Measurements from ENCODE around the gene KLHL1.

KLHL1 gene

GRCh38 chr13:70125693-70126092 is 17.4 kb upstream of the KLHL1 start:
- H3K9ac ChIP-seq (ENCODE audit: low read depth, low read length, poor library complexity, severe bottlenecking), result no peak overlapping the region
- no peaks in the 10 kb centered on the region for H4K20me1 ChIP-seq (ENCODE audit: insufficient read depth, low read length, poor library complexity, severe bottlenecking)
- no peaks in the 10 kb centered on the region for H3K4me1 ChIP-seq (ENCODE audit: insufficient read depth, low read length, poor library complexity, severe bottlenecking)
- H3K9me2 ChIP-seq (replicated peaks; ENCODE audit: low read depth, low read length), result no peaks in the 10 kb centered on the region
- no peak overlapping the region for H3K4me2 ChIP-seq (ENCODE audit: low read depth, low read length, poor library complexity, severe bottlenecking)
- no peaks in the 10 kb centered on the region for H3K27me3 ChIP-seq (ENCODE audit: insufficient read depth, low read length, poor library complexity, severe bottlenecking)
- no peak overlapping the region for H3K4me3 ChIP-seq (ENCODE audit: low read length, poor library complexity, severe bottlenecking)
- H3K79me2 ChIP-seq (ENCODE audit: insufficient read depth, low read length), result no peaks in the 10 kb centered on the region
- no peaks in the 10 kb centered on the region for H3K36me3 ChIP-seq (ENCODE audit: insufficient read depth, low read length)
- TF ChIP-seq EZH2phosphoT487 (IDR thresholded peaks at IDR 0.05; ENCODE audit: borderline replicate concordance) (no peak), CTCF (conservative IDR thresholded peaks at IDR 0.05; ENCODE audit: low read length) (no peak)
- no peaks in the 10 kb centered on the region for H3F3A ChIP-seq (ENCODE audit: low read depth)
- H2AFZ ChIP-seq (ENCODE audit: low read length), result no peak overlapping the region
- H3K9me3 ChIP-seq (ENCODE audit: insufficient read depth, low read depth, low read length), result no peaks in the 10 kb centered on the region

GRCh38 chr13:70117338-70117905 is 9.2 kb upstream of the KLHL1 start:
- no peaks in the 10 kb centered on the region for H3K36me3 ChIP-seq (ENCODE audit: insufficient read depth, low read length)

GRCh38 chr13:70107498-70108281 is 562 bp downstream of the KLHL1 start, which contains the start of gene ATXN8OS:
ATXN8OS (plus strand) TSS chr13:70107826.
- TF ChIP-seq CTCF (conservative IDR thresholded peaks at IDR 0.05; ENCODE audit: low read length), result no peak
- no peak for TF ChIP-seq EZH2phosphoT487 (IDR thresholded peaks at IDR 0.05; ENCODE audit: borderline replicate concordance)

More at GRCh38 chr13:70117338-70117905, 9.2 kb upstream of the KLHL1 start:
- no peaks in the 10 kb centered on the region for H3F3A ChIP-seq (ENCODE audit: low read depth)
- TF ChIP-seq CTCF (conservative IDR thresholded peaks at IDR 0.05; ENCODE audit: low read length), result no peak
- TF ChIP-seq EZH2phosphoT487 (IDR thresholded peaks at IDR 0.05; ENCODE audit: borderline replicate concordance), result no peak
- no peaks in the 10 kb centered on the region for H3K27me3 ChIP-seq (ENCODE audit: insufficient read depth, low read length, poor library complexity, severe bottlenecking)
- no peaks in the 10 kb centered on the region for H4K20me1 ChIP-seq (ENCODE audit: insufficient read depth, low read length, poor library complexity, severe bottlenecking)
- H3K79me2 ChIP-seq (ENCODE audit: insufficient read depth, low read length), result no peaks in the 10 kb centered on the region
- H3K4me2 ChIP-seq (ENCODE audit: low read depth, low read length, poor library complexity, severe bottlenecking), result no peak overlapping the region
- no peaks in the 10 kb centered on the region for H3K9me3 ChIP-seq (ENCODE audit: insufficient read depth, low read depth, low read length)
- H2AFZ ChIP-seq (ENCODE audit: low read length), result no peak overlapping the region
- H3K4me3 ChIP-seq (ENCODE audit: low read length, poor library complexity, severe bottlenecking), result no peak overlapping the region
- H3K9ac ChIP-seq (ENCODE audit: low read depth, low read length, poor library complexity, severe bottlenecking), result no peak overlapping the region
- no peaks in the 10 kb centered on the region; the same call in 1 of the 2 replicates for H3K9me2 ChIP-seq (replicated peaks; ENCODE audit: low read depth, low read length)
- H3K4me1 ChIP-seq (ENCODE audit: insufficient read depth, low read length, poor library complexity, severe bottlenecking), result no peaks in the 10 kb centered on the region

More at GRCh38 chr13:70107498-70108281, 562 bp downstream of the KLHL1 start, which contains the start of gene ATXN8OS:
- Histone ChIP-seq H3K27me3 (ENCODE audit: insufficient read depth, low read length, poor library complexity, severe bottlenecking) (no peaks in the 10 kb centered on the region), H3F3A (ENCODE audit: low read depth) (no peaks in the 10 kb centered on the region), H3K4me3 (ENCODE audit: low read length, poor library complexity, severe bottlenecking) (no peak within 1 kb of the TSS), H3K79me2 (ENCODE audit: insufficient read depth, low read length) (no peaks in the 10 kb centered on the region), H3K4me1 (ENCODE audit: insufficient read depth, low read length, poor library complexity, severe bottlenecking) (no peaks in the 10 kb centered on the region), H4K20me1 (ENCODE audit: insufficient read depth, low read length, poor library complexity, severe bottlenecking) (no peaks in the 10 kb centered on the region), H3K9ac (ENCODE audit: low read depth, low read length, poor library complexity, severe bottlenecking) (no peak within 1 kb of the TSS), H2AFZ (ENCODE audit: low read length) (no peak within 1 kb of the TSS), H3K4me2 (ENCODE audit: low read depth, low read length, poor library complexity, severe bottlenecking) (no peak within 1 kb of the TSS), H3K9me3 (ENCODE audit: insufficient read depth, low read depth, low read length) (no peaks in the 10 kb centered on the region), H3K36me3 (ENCODE audit: insufficient read depth, low read length) (no peaks in the 10 kb centered on the region), H3K9me2 (replicated peaks; ENCODE audit: low read depth, low read length) (no peaks in the 10 kb centered on the region)

Measured in Loucy (cell line).